ENCODE results near the gene CADPS.

GRCh38 chr3:62621925-62622324, 253.3 kb downstream of the CADPS start:
- TF ChIP-seq CTCF (conservative IDR thresholded peaks at IDR 0.05; ENCODE audit: low read depth, low read length) (no peak), EZH2phosphoT487 (IDR thresholded peaks at IDR 0.05; ENCODE audit: borderline replicate concordance, low read length) (no peak), EZH2 (IDR thresholded peaks at IDR 0.05; ENCODE audit: low read length, unreplicated experiment) (no peak)
